Neural progenitor cell (in vitro differentiated cells): Measurements from ENCODE around the gene GADD45GIP1. TPM values are rescaled to one million over a fixed set of nuclear protein-coding genes. Genes with fewer than 3 reads are reported as not detected.

Experiments used
- DNase-seq: peaks from one replicate; pipeline ENCODE4 v3.0.0-alpha.2; 2016; ENCODE audit warnings: low spot score
- H2AFZ ChIP-seq: fragments of 200-600 bp; sonication (generic); replicated peaks from 2 replicates; pipeline ENCODE4 v1.6.1; 2016; ENCODE audit warnings: antibody characterized with exemption
- H3F3A ChIP-seq: fragments of 200-600 bp; sonication (generic); 2 replicates; pipeline ENCODE4 v1.6.1; 2016; ENCODE audit warnings: antibody characterized with exemption, low read depth
- H3K27ac ChIP-seq: fragments of 200-600 bp; sonication (generic); 2 replicates; pipeline ENCODE4 v1.5.1; 2016; ENCODE audit warnings: mild to moderate bottlenecking
- H3K27me3 ChIP-seq: fragments of 200-600 bp; sonication (generic); 2 replicates; pipeline ENCODE4 v1.6.1; 2016; ENCODE audit warnings: mild to moderate bottlenecking, moderate library complexity
- H3K36me3 ChIP-seq: fragments of 200-600 bp; sonication (generic); 2 replicates; pipeline ENCODE4 v1.5.1; 2016
- H3K4me1 ChIP-seq: fragments of 200-600 bp; sonication (generic); 2 replicates; pipeline ENCODE4 v1.6.1; 2016; ENCODE audit warnings: mixed run types
- H3K4me2 ChIP-seq: fragments of 200-600 bp; sonication (generic); 2 replicates; pipeline ENCODE4 v1.6.1; 2016
- H3K4me3 ChIP-seq: fragments of 200-600 bp; sonication (generic); 2 replicates; pipeline ENCODE4 v1.5.1; 2016
- H3K79me2 ChIP-seq: fragments of 200-600 bp; sonication (generic); 2 replicates; pipeline ENCODE4 v1.6.1; 2016; ENCODE audit warnings: low read depth
- H3K9ac ChIP-seq: fragments of 200-600 bp; sonication (generic); 2 replicates; pipeline ENCODE4 v1.6.1; 2016
- H3K9me3 ChIP-seq: fragments of 200-600 bp; sonication (generic); 2 replicates; pipeline ENCODE4 v1.5.1; 2016; ENCODE audit warnings: low read depth
- H4K20me1 ChIP-seq: fragments of 200-600 bp; sonication (generic); 2 replicates; pipeline ENCODE4 v1.6.1; 2016; ENCODE audit warnings: low read depth
- H3K27ac Mint-ChIP-seq: 3 replicates; pipeline ENCODE4 v1.8.0; 2021; ENCODE audit warnings: mixed read lengths
- H3K27me3 Mint-ChIP-seq: 2 replicates; pipeline ENCODE4 v1.8.0; 2022; ENCODE audit warnings: low read depth, mild to moderate bottlenecking, inconsistent platforms, moderate library complexity, mixed read lengths; ENCODE audit not compliant: insufficient read depth
- H3K36me3 Mint-ChIP-seq: 3 replicates; pipeline ENCODE4 v1.8.0; 2021; ENCODE audit warnings: mixed read lengths
- H3K4me1 Mint-ChIP-seq: 3 replicates; pipeline ENCODE4 v1.8.0; 2021; ENCODE audit warnings: mixed read lengths
- H3K4me3 Mint-ChIP-seq: 3 replicates; pipeline ENCODE4 v1.8.0; 2021; ENCODE audit warnings: mild to moderate bottlenecking, moderate library complexity, mixed read lengths
- H3K9me3 Mint-ChIP-seq: 3 replicates; pipeline ENCODE4 v1.8.0; 2020; ENCODE audit warnings: mixed read lengths
- EZH2 ChIP-seq: fragments of 200-600 bp; sonication (generic); IDR thresholded peaks from 2 replicates; pipeline ENCODE4 v1.6.1; 2017; ENCODE audit warnings: antibody characterized with exemption, mild to moderate bottlenecking, moderate library complexity
- EZH2phosphoT487 ChIP-seq: fragments of 200-600 bp; sonication (generic); IDR thresholded peaks from 2 replicates; pipeline ENCODE4 v1.6.1; 2017; ENCODE audit warnings: antibody characterized with exemption
- total RNA-seq: library from RNA; depleted of rRNA; stranded (reverse); fragments of >200 nt; gene quantifications from 2 replicates; pipeline ENCODE4 v1.2.3, GENCODE V29; 2015; ENCODE audit warnings: low replicate concordance
- TF ChIP-seq, protein P1 (sequence below): fragments of 200-600 bp; sonication (generic); IDR thresholded peaks from 2 replicates; pipeline ENCODE4 v1.5.1; 2017; ENCODE audit warnings: antibody characterized with exemption, mild to moderate bottlenecking

GADD45GIP1 gene
- total RNA-seq, 1 donor from 2014 or later = 17.1 TPM

DNA sequence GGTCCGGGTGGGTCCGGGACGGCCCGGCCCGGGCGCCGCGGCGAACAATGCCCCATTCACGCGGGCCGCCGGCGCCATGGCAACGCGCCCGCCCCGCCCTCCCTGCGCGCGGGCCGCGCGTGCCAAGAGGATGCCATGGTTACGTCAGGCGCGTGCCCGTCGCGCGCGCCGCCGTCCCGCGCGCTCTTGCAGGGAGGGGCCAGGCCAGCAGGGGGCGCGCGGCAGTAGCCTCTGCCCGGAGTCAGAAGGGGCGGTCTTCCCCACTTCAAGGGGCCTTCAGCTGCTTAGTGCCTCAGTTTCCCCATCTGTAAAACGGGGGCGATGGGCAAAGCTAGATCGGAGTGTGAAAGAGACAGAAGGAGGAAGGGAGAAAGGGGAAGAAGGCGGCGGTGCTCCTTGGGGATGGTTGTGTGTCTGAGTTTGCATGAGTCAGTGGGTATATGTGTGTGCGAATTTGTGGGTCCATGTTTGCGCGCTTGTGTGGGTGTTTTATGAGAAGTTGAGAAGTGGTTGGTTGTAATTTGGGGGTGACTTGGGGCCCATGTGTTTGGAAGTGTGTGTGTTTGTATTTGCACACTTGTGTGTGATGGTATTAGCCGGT lies 26.6 kb upstream of the GADD45GIP1 start:
- Mint-ChIP-seq H3K27me3 (peaks cover 21% of the 10 kb centered on the region), H3K4me1 (peaks cover 13% of the 10 kb centered on the region), H3K4me3 (no peak overlapping the region), H3K27ac (no peak overlapping the region), H3K9me3 (peaks cover 2% of the 10 kb centered on the region), H3K36me3 (no peaks in the 10 kb centered on the region)
- Histone ChIP-seq H2AFZ (peak overlapping the region; percentile 80), H3K79me2 (no peaks in the 10 kb centered on the region), H3K4me1 (no peaks in the 10 kb centered on the region), H3K27me3 (peaks cover 100% of the 10 kb centered on the region), H3K4me3 (peak overlapping the region; percentile 36), H3F3A (peaks cover 6% of the 10 kb centered on the region), H4K20me1 (peaks cover 5% of the 10 kb centered on the region), H3K9ac (no peak overlapping the region), H3K36me3 (no peaks in the 10 kb centered on the region), H3K27ac (no peak overlapping the region), H3K4me2 (peak overlapping the region; percentile 76), H3K9me3 (no peaks in the 10 kb centered on the region)
- TF ChIP-seq EZH2 (peak; percentile 38), EZH2phosphoT487 (no peak)
- TF ChIP-seq, protein P1, sequence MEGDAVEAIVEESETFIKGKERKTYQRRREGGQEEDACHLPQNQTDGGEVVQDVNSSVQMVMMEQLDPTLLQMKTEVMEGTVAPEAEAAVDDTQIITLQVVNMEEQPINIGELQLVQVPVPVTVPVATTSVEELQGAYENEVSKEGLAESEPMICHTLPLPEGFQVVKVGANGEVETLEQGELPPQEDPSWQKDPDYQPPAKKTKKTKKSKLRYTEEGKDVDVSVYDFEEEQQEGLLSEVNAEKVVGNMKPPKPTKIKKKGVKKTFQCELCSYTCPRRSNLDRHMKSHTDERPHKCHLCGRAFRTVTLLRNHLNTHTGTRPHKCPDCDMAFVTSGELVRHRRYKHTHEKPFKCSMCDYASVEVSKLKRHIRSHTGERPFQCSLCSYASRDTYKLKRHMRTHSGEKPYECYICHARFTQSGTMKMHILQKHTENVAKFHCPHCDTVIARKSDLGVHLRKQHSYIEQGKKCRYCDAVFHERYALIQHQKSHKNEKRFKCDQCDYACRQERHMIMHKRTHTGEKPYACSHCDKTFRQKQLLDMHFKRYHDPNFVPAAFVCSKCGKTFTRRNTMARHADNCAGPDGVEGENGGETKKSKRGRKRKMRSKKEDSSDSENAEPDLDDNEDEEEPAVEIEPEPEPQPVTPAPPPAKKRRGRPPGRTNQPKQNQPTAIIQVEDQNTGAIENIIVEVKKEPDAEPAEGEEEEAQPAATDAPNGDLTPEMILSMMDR = peak; percentile 87
- peak; percentile 91 for DNase-seq

DNA sequence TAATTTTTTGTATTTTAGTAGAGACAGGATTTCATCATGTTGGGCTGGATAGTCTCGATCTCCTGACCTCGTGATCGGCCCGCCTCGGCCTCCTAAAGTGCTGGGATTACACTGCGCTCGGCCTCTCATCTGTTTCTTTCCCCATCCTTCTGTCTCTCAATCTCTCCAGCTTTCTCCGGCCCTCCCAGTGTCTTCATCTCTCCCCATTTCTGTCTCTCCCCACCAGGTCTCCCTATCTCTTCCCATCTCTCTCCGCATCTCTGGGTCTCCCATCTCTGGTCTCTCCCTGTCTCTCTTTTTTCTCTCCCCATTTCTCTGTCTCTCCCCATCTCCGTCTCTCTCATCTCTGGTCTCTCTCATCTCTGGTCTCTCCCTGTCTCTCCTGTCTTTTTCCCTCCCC lies 26.1 kb upstream of the GADD45GIP1 start:
- H3F3A ChIP-seq = peaks cover 6% of the 10 kb centered on the region
- H3K27me3 ChIP-seq = peaks cover 94% of the 10 kb centered on the region
- H3K79me2 ChIP-seq = no peaks in the 10 kb centered on the region
- Mint-ChIP-seq H3K4me1 (peaks cover 13% of the 10 kb centered on the region), H3K4me3 (no peak overlapping the region), H3K9me3 (peaks cover 2% of the 10 kb centered on the region), H3K27me3 (peaks cover 21% of the 10 kb centered on the region), H3K36me3 (no peaks in the 10 kb centered on the region), H3K27ac (no peak overlapping the region)
- no peak overlapping the region for H3K9ac ChIP-seq
- H3K4me3 ChIP-seq = peak overlapping the region; percentile 36
- no peaks in the 10 kb centered on the region for H3K36me3 ChIP-seq
- H3K9me3 ChIP-seq = no peaks in the 10 kb centered on the region
- H2AFZ ChIP-seq = peak overlapping the region; percentile 80
- TF ChIP-seq EZH2 (peak; percentile 9), EZH2phosphoT487 (peak; percentile 38)
- TF ChIP-seq, protein P1 = no peak
- peak overlapping the region; percentile 76 for H3K4me2 ChIP-seq
- DNase-seq = no peak
- peaks cover 5% of the 10 kb centered on the region for H4K20me1 ChIP-seq
- no peaks in the 10 kb centered on the region for H3K4me1 ChIP-seq
- H3K27ac ChIP-seq = no peak overlapping the region

DNA sequence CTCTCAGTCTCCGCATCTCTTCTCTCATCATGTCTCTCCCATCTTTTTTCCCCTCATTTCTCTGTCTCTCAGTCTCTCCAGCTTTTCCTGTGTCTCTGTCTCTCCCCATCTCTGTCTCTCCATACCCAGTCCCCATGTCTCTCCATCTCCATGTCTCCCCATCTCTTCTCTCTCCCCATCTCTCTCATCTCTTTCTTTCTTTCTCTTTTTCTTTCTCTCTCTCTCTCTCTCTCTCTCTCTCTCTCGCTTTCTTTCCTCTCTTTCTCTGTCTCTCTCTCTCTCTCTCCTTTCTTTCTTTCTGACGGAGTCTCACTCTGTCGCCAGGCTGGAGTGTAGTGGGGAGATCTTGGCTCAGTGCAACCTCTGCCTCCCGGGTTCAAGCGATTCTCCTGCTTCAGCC lies 25.6 kb upstream of the GADD45GIP1 start:
- Mint-ChIP-seq H3K36me3 (no peaks in the 10 kb centered on the region), H3K27ac (no peak overlapping the region), H3K27me3 (peaks cover 23% of the 10 kb centered on the region), H3K9me3 (peaks cover 2% of the 10 kb centered on the region), H3K4me1 (peaks cover 13% of the 10 kb centered on the region), H3K4me3 (no peak overlapping the region)
- Histone ChIP-seq H3K27me3 (peaks cover 90% of the 10 kb centered on the region), H3K79me2 (no peaks in the 10 kb centered on the region), H3K9me3 (no peaks in the 10 kb centered on the region), H3K4me1 (no peaks in the 10 kb centered on the region), H3K9ac (no peak overlapping the region), H2AFZ (peak overlapping the region; percentile 80), H3K4me3 (no peak overlapping the region), H3K36me3 (no peaks in the 10 kb centered on the region), H4K20me1 (peaks cover 5% of the 10 kb centered on the region), H3K27ac (no peak overlapping the region), H3F3A (peaks cover 6% of the 10 kb centered on the region), H3K4me2 (no peak overlapping the region)
- TF ChIP-seq, protein P1 = no peak
- TF ChIP-seq EZH2 = no peak
- TF ChIP-seq EZH2phosphoT487 = no peak
- DNase-seq = no peak
